B cell (primary cell): Measurements from ENCODE around the gene HSPA1A. TPM values are rescaled to one million over a fixed set of nuclear protein-coding genes. Genes with fewer than 3 reads are reported as not detected.

Experiments
- ATAC-seq: fragments of 200-7000 bp; cut with Tn5 transposase; one replicate; pipeline ENCODE4 v1.10.0; 2021; ENCODE audit warnings: low read depth, mild to moderate bottlenecking, moderate number of reproducible peaks, moderate library complexity
- CTCF ChIA-PET: fragments of 350-600 bp; sonication (Branson Sonifier 250); formaldehyde crosslinking; loops from one replicate; lab custom pipeline; 2021; ENCODE audit warnings: antibody characterized with exemption, inconsistent platforms; lab: Charles Lee
- POLR2A ChIA-PET: fragments of 350-600 bp; sonication (Branson Sonifier 250); formaldehyde crosslinking; loops from one replicate; lab custom pipeline; 2021; ENCODE audit warnings: antibody characterized with exemption; lab: Charles Lee
- DNase-seq: peaks from one replicate; pipeline ENCODE4 v3.0.0; 2013
- H2AFZ ChIP-seq: 2 replicates; pipeline ENCODE4 v1.6.1; 2012; ENCODE audit warnings: mild to moderate bottlenecking, low read depth, low read length; ENCODE audit not compliant: insufficient read depth, poor library complexity, severe bottlenecking
- H3K27ac ChIP-seq, 2 donors: 1 replicate in 1 of 2; 2 replicates in 1 of 2; pipeline ENCODE4 v1.5.1; 2012 to 2013; ENCODE audit warnings: low read length in 2 of 2, mild to moderate bottlenecking in 2 of 2, moderate library complexity in 1 of 2
- H3K27me3 ChIP-seq, 4 experiments: fragments of 200-600 bp in 1 of 4; sonication (generic) in 1 of 4; replicated peaks in 1 of 4; 1 replicate in 2 of 4; 2 replicates in 2 of 4; pipeline versions ENCODE4 v1.6.1 to v1.7.0; 2013 to 2016; ENCODE audit warnings: low read length in 3 of 4, mild to moderate bottlenecking in 2 of 4, mixed read lengths in 1 of 4, moderate library complexity in 1 of 4; ENCODE audit not compliant: insufficient read depth in 4 of 4, control insufficient read depth in 3 of 4; ENCODE audit errors: control extremely low read depth in 1 of 4
- H3K36me3 ChIP-seq, 2 experiments: replicated peaks in 1 of 2; 1 replicate in 1 of 2; 2 replicates in 1 of 2; pipeline versions ENCODE4 v1.6.1 to v1.7.1; 2013; ENCODE audit warnings: low read length in 1 of 2; ENCODE audit not compliant: insufficient read depth in 2 of 2, control insufficient read depth in 1 of 2; ENCODE audit errors: control extremely low read depth in 1 of 2, extremely low read depth in 1 of 2
- H3K4me1 ChIP-seq, 2 donors: fragments of 200-600 bp in 1 of 2; sonication (generic) in 1 of 2; 1 replicate in 1 of 2; 2 replicates in 1 of 2; pipeline versions ENCODE4 v1.5.1 to v1.6.1; 2013 to 2017; ENCODE audit warnings: low read length in 2 of 2; ENCODE audit not compliant: control insufficient read depth in 2 of 2, insufficient read depth in 2 of 2
- H3K4me2 ChIP-seq: replicated peaks from 2 replicates; pipeline ENCODE3; 2012; ENCODE audit warnings: mild to moderate bottlenecking, low read depth, low read length; ENCODE audit not compliant: poor library complexity, severe bottlenecking
- H3K4me3 ChIP-seq, 5 experiments: fragments of 200-600 bp in 1 of 5; sonication (generic) in 1 of 5; 1 replicate in 3 of 5; 2 replicates in 2 of 5; pipeline versions ENCODE4 v1.5.1 to v1.7.0; 2011 to 2016; ENCODE audit warnings: low read length in 4 of 5, mild to moderate bottlenecking in 4 of 5, low read depth in 2 of 5, control low read depth in 1 of 5, moderate library complexity in 1 of 5; ENCODE audit not compliant: insufficient read depth in 1 of 5; ENCODE audit errors: control extremely low read depth in 1 of 5, extremely low read depth in 1 of 5
- H3K79me2 ChIP-seq: fragments of 200-600 bp; sonication (generic); one replicate; pipeline ENCODE4 v1.6.0; 2016; ENCODE audit warnings: low read length; ENCODE audit not compliant: control insufficient read depth, insufficient read depth
- H3K9ac ChIP-seq: fragments of 200-600 bp; sonication (generic); 2 replicates; pipeline ENCODE4 v1.6.1; 2017; ENCODE audit warnings: mild to moderate bottlenecking, low read length, moderate library complexity
- H3K9me3 ChIP-seq, 3 donors: one replicate each; pipeline versions ENCODE4 v1.6.1 to v1.7.1; 2013; ENCODE audit warnings: low read length in 2 of 3; ENCODE audit not compliant: control insufficient read depth in 2 of 3, insufficient read depth in 1 of 3; ENCODE audit errors: control extremely low read depth in 1 of 3
- H4K20me1 ChIP-seq: 2 replicates; pipeline ENCODE4 v1.6.0; 2012; ENCODE audit warnings: mild to moderate bottlenecking, low read length; ENCODE audit not compliant: insufficient read depth, control insufficient read depth, poor library complexity, severe bottlenecking
- H3K27ac Mint-ChIP-seq: one replicate; pipeline ENCODE4 v1.8.0; 2021; ENCODE audit warnings: mixed read lengths
- H3K27me3 Mint-ChIP-seq: one replicate; pipeline ENCODE4 v1.8.0; 2021; ENCODE audit warnings: mixed read lengths
- H3K4me1 Mint-ChIP-seq: one replicate; pipeline ENCODE4 v1.8.0; 2021; ENCODE audit warnings: mixed read lengths
- H3K4me3 Mint-ChIP-seq: one replicate; pipeline ENCODE4 v1.8.0; 2021; ENCODE audit warnings: mixed read lengths
- H3K9me3 Mint-ChIP-seq: one replicate; pipeline ENCODE4 v1.8.0; 2022; ENCODE audit warnings: mixed read lengths; ENCODE audit not compliant: insufficient read depth
- EZH2 ChIP-seq: IDR thresholded peaks from 2 replicates; pipeline ENCODE4 v1.6.1; 2012; ENCODE audit warnings: borderline replicate concordance, low read depth, mild to moderate bottlenecking, moderate library complexity, low read length; ENCODE audit not compliant: insufficient read depth, poor library complexity, severe bottlenecking
- WGBS: methylation state at CpG from one replicate; pipeline ENCODE4 v1.1.5; 2013; ENCODE audit warnings: missing lambda C conversion rate; ENCODE audit not compliant: insufficient coverage; 5-methylcytosine and 5-hydroxymethylcytosine counted together
- intact Hi-C: fragments of 100-400 bp; cut with micrococcal nuclease; formaldehyde crosslinking; loops from one replicate; pipeline ENCODE4 v1.10.0; 2022
- polyA plus RNA-seq: library from polyadenylated mRNA; depleted of rRNA; stranded (reverse); fragments of >200 nt; gene quantifications from 2 replicates; pipeline ENCODE4 v1.2.3, GENCODE V29; 2012
- total RNA-seq, 2 donors: library from RNA; stranded (reverse); fragments of 120-200 nt in 1 of 2; gene quantifications; 1 replicate in 1 of 2; 2 replicates in 1 of 2; pipeline versions ENCODE4 v1.2.3 to v1.2.4, GENCODE V29; 2013 to 2022
- TF ChIP-seq, protein P1 (sequence below): fragments of 200-600 bp; IDR thresholded peaks from one replicate; pipeline ENCODE4 v1.8.0; 2022; ENCODE audit warnings: antibody characterized with exemption, mild to moderate bottlenecking

HSPA1A gene
- total and polyA plus RNA-seq, 2 donors (not counting 1 experiment from before 2014, with no cell fraction given): 61.2 to 129 TPM

DNA sequence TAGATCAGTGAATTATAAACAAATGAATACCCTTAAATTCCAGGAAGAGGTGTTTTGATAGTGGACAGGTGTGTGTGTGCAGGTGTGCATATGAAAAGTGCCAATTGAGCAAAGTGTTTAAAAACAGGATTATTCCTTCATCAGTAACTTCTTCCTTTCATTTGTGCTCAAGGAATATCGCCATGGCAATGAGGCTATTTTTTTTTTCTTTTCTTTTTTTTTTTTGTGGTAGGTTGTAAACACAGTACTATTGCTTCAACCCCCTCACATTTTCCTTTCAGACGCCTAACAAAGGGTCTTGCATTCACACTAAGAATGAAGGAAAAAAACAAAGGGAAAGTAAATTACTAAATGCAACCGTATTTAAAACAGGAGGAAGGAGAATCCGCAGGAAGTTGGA, 10.2 kb downstream of the HSPA1A start:
- Histone ChIP-seq H3K27ac (no peak overlapping the region), H3K4me3 (no peak overlapping the region), H3K4me2 (no peak overlapping the region), H2AFZ (no peak overlapping the region), H3K9ac (no peak overlapping the region), H4K20me1 (peaks cover 5% of the 10 kb centered on the region), H3K9me3 (no peaks in the 10 kb centered on the region), H3K4me1 (peaks cover 22 to 43% of the 10 kb centered on the region in 2 donors), H3K79me2 (peaks cover 4% of the 10 kb centered on the region), H3K27me3 (no peaks in the 10 kb centered on the region), H3K36me3 (no peaks in the 10 kb centered on the region)
- TF ChIP-seq, protein P1, sequence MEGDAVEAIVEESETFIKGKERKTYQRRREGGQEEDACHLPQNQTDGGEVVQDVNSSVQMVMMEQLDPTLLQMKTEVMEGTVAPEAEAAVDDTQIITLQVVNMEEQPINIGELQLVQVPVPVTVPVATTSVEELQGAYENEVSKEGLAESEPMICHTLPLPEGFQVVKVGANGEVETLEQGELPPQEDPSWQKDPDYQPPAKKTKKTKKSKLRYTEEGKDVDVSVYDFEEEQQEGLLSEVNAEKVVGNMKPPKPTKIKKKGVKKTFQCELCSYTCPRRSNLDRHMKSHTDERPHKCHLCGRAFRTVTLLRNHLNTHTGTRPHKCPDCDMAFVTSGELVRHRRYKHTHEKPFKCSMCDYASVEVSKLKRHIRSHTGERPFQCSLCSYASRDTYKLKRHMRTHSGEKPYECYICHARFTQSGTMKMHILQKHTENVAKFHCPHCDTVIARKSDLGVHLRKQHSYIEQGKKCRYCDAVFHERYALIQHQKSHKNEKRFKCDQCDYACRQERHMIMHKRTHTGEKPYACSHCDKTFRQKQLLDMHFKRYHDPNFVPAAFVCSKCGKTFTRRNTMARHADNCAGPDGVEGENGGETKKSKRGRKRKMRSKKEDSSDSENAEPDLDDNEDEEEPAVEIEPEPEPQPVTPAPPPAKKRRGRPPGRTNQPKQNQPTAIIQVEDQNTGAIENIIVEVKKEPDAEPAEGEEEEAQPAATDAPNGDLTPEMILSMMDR: no peak
- TF ChIP-seq EZH2: no peak
- Mint-ChIP-seq H3K4me3 (peak overlapping the region; percentile 26), H3K4me1 (peaks cover 36% of the 10 kb centered on the region), H3K9me3 (no peaks in the 10 kb centered on the region), H3K27me3 (no peaks in the 10 kb centered on the region), H3K27ac (peak overlapping the region; percentile 96)
- no CpG with 5 or more reads among the region's 4 CpGs for WGBS
- intact Hi-C loops: no loop called here
- DNase-seq: no peak
- no peak for ATAC-seq
- POLR2A ChIA-PET: interaction anchor here (1.5 kb wide), 1 partner anchor 10 kb away, joined by 4 read pairs; no protein-coding TSS in a partner anchor
- CTCF ChIA-PET: interaction anchor here (1.1 kb wide), 1 partner anchor 11 kb away, joined by 3 read pairs; the partner anchor contains the start of genes HSPA1A and HSPA1L

- intact Hi-C loops: no loop called here
- H3K4me1 ChIP-seq: peaks cover 22 to 42% of the 10 kb centered on the region in 2 donors
- CTCF ChIA-PET: interaction anchor here (0.9 to 2.0 kb wide), 5 partner anchors 12 to 275 kb away, joined by 3 to 13 read pairs (median 5); partner anchors contain the start of genes DDAH2, HSPA1A, HSPA1L and VARS1
- WGBS: 3% methylated on average over 11 of the region's 13 CpGs
- peak overlapping the region; percentile 87 for H3K4me2 ChIP-seq
- peaks cover 16% of the 10 kb centered on the region for H3K79me2 ChIP-seq
- no peaks in the 10 kb centered on the region for H3K27me3 Mint-ChIP-seq
- peaks cover 37% of the 10 kb centered on the region for H3K4me1 Mint-ChIP-seq
- POLR2A ChIA-PET: interaction anchor here (0.6 to 1.7 kb wide), 10 partner anchors 8 to 666 kb away, joined by 3 to 7 read pairs (median 4); partner anchors contain the start of genes ABHD16A, BAG6, HSPA1A and HSPA1L
- peak overlapping the region; percentile 80 for H2AFZ ChIP-seq
- H3K9ac ChIP-seq: peak overlapping the region; percentile 79
- H3K27ac ChIP-seq: peak overlapping the region; percentile 87 to 89
- H3K36me3 ChIP-seq: no peaks in the 10 kb centered on the region
- H4K20me1 ChIP-seq: peaks cover 5% of the 10 kb centered on the region
- TF ChIP-seq, protein P1: no peak
- no peak for TF ChIP-seq EZH2
- ATAC-seq: peak; percentile 12
- no peaks in the 10 kb centered on the region for H3K27me3 ChIP-seq
- H3K9me3 Mint-ChIP-seq: no peaks in the 10 kb centered on the region
- no peak for DNase-seq
- peak overlapping the region; percentile 69 to 93 (median 80) for H3K4me3 ChIP-seq
- H3K9me3 ChIP-seq: no peaks in the 10 kb centered on the region
- H3K27ac Mint-ChIP-seq: peak overlapping the region; percentile 96
- peak overlapping the region; percentile 85 for H3K4me3 Mint-ChIP-seq
Measured at GRCh38 chr6:31826793-31827285, 11.5 kb downstream of the HSPA1A start.
